Non-pigmented ciliary epithelial cell (primary cell): Measurements from ENCODE around the gene CFAP77.

Experiments used
- DNase-seq: peaks from one replicate; pipeline ENCODE4 v3.0.0-alpha.2; 2010; ENCODE audit warnings: low read depth

Gene CFAP77

DNA sequence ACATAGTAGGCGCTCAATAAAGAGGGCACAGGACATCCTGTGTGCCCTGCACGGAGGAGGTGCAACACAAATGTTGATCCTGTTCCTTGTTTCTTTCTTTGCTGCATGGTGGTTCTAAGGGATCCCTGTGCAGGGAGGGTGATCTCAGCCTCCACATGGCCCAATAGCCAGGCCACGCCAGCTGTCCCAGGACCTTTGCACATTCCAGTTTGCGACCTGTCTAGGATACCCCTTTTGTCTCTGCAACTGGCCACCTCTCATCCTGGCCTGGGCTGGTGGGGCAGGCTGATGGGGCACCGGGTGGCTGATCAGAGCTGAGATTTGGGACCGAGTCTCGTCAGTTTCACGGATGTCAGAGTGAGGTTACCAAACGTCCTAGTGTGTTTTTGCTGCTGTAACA, 79.5 kb downstream of the CFAP77 start:
- DNase-seq = no peak

DNA sequence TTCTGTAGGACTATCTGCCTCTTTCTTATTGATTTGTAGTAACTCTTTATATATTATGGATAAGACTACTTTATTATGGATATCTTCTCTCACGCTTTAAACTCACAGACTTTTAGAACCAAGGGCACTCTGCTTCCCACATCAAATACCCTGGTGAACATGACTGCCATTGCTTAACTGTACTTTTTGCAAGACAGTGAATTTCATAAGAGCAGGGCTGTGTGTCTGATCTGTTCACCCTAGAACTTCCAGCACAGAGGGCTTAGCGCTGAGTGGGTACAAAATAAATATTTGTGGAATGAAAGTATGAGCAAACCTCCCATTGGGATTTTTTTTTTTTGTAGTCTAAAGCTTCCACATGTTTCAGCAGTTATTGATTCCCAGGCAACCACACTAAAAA, 84.8 kb downstream of the CFAP77 start:
- DNase-seq = no peak

DNA sequence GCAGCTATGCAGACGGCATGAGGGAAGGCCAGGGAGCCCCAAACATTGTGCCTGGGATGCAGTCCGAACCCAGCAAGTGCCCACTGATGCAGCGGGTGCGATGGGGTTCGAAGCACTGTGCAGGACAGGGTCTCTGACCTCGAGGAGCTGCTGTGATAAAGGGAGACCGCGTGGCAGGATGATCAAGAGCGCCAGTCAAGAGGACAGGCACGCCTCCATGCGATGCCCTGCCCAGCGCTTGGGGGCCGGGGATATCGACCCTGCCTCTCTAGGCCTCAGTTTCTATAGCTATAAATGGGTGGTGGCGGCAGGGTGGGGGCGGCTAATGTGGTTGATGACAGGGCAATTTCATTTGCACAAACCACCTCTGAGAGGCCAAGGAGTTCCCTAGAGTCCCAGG, 87.7 kb downstream of the CFAP77 start:
- no peak for DNase-seq

DNA sequence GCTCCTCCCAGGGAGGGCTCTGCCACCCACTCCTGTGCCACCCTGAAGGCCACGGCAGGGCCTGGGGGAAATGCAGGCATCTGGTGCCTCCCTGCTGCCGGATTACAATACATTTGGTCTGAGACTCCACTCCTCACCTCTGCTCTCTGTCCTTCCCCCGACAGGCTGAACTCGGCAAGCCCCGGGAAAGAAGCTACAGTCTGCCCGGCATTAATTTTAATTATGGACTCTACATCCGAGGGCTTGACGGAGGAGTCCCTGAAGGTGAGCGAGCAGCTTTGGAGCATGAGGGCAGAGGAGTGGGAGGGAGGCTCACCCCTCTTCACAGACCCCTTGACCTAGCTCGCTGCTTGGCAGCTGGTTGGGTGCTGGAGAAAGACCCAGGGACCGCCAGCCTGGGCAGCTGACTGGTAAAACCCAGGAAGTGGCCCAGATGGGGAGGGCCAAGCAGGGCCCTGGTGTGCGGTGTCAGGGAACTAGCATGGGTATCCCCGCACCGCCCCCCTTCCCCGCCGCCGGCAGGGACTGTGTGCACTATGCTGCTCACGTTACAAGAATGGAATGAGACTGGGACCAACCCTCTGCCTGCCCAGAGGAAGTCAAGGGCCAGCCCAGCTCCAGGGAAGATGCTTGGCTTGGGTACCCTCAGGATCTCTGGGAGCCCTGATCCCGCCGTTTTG, 88.7 kb downstream of the CFAP77 start:
- DNase-seq = no peak

DNA sequence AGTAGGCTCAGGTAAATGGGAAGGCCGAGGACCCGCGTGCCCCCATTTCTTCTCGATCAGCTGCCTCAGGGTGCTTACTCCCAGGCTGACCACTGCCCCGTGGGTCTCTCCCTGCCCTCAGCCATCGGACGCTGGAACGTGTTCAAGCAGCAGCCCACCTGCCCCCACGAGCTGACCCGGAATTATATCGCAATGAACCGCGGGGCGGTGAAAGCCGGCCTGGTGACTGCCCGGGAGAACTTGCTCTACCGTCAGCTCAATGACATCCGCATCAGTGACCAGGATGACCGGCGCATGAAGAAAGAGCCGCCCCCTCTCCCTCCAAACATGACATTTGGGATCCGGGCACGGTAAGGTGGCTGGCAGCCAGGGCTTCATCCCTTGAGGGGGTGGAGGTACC, 89.2 kb downstream of the CFAP77 start:
- no peak for DNase-seq

DNA sequence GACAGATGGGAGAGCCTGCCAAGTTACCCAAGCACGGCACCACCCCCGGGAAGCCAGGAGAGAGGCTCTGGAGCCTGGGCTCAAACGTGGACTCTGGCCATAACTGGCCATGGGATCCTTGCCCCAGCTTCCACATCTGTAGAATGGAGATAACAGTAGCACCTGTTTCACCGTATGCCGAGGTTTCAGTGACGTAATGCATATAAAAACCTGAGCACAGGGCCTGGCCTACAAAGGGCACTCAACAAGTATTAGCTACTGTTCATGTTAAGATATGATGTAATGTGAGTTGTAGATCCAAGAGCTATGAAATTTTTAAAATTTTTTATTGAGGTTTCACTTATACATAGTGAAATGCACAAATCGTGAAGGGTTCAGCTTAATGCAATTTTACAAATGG, 90.2 kb downstream of the CFAP77 start:
- DNase-seq = no peak

DNA sequence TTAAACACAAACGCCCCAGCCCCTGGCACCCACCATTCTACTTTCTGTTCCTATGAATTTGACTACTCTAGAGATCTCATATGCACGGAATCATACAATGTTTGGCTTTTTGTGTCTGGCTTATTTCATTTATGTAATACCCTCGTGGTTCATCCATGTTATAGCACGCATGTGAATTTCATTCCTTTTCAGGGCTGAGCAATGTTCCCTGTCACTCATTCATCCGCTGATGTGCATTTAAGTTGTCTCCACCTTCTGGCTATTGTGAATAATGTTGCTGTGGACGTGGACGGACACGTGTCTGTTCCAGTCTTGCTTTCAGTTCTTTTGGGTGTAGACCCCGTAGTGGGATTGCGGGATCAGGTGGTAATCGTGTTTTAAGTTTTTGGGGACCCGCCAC, 92.5 kb downstream of the CFAP77 start:
- DNase-seq = no peak

DNA sequence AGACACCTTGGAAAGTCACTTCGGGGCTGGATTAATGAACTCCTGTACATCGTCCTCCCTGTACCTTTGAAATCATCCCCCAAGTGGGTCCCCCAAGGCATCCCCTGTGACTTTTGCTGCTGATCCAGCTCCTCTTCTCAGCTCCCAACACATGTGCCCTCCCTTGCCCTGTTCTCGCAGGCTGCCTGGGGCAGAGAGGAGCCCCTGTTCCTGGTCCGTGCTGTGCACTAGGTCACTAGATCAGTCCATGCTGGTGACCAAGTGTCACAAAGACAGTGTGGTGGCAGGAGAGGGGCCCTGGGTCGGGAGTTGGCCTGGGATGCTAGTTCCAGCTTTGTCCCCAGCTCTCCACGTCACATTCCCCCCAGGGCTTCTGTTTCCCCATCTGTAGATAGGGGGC, 93.1 kb downstream of the CFAP77 start:
- no peak for DNase-seq

DNA sequence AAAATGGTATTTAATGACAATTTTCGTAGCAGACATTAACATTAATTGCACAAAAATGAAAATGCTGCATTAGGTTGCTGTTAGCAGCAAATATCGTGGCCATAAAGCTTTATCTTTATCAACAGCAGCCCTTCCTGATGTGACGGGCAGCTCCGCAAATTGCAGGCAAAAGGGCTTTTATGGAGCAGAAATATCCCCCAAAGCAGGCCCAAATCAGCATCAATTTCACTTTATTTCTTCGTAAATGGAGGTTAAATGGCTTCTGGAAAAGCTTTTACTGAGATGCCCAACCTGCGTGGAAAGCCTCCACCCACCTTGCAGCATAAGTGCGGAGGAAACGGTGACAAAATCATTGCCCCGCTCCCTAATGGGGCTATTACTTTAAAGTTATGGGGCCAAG, 94.5 kb downstream of the CFAP77 start:
- DNase-seq = no peak

DNA sequence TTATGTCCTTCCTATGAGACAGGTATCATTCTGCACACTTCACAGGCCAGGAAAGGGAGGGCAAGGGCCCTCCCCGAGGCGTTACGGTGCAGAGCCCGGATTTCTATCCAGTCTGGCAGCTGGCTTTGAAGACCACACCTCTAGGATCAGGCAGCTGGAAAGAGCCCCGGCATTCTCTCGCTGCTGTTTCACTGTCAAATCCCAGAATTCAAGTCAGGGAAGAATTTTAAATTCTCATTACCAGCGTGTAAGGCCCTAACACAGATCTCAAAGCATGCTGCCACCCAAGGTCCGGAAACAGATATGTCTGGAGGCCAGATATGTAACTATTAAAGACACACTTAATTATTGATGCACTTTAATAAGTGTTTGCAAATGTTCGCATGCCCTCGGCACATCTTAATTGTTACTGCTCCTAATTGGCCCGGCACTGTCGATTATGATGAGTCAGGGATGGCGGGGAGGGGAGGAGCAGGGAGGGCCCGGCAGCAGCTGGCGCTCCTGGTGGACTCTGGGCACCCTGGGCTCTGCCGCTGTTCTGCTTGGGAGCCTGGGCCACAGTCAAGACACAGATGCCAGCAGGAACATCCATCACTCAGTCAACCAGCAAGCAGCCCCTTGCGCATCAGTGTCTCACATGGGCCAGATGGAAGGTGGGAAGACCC, 96.1 kb downstream of the CFAP77 start:
- DNase-seq = no peak

DNA sequence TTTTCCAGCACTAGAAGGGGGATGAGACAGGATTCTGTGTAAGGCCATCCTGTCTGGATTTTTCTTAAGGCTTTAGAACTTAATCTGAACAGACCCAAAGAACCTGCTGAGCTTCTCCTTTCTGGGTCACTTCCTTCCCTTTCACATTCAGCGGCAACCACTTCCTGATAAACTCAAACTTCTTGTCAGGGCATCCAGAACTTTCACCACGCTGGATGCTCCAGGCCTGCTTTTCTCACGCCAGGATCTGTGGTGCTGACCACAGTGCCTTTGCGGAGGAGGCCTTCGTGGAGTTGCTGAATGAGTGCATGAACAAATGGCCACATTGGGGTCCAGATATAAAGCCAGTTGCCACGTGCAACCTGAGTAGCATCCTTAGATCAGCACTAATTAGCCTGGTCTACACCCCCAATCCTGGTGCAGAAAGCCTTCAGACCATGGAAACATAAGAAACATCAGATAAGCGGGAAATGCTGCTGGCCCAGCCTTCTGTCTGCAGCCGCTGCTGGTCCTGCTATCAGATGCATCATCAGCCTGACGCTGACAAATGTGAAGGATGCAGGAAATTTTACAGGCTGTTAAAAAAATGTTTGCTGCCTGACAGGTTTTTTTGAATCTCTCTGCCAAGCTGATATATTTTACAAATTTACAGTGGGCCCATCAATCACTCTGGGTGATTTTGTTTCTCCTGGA, 97.1 kb downstream of the CFAP77 start:
- DNase-seq = no peak

DNA sequence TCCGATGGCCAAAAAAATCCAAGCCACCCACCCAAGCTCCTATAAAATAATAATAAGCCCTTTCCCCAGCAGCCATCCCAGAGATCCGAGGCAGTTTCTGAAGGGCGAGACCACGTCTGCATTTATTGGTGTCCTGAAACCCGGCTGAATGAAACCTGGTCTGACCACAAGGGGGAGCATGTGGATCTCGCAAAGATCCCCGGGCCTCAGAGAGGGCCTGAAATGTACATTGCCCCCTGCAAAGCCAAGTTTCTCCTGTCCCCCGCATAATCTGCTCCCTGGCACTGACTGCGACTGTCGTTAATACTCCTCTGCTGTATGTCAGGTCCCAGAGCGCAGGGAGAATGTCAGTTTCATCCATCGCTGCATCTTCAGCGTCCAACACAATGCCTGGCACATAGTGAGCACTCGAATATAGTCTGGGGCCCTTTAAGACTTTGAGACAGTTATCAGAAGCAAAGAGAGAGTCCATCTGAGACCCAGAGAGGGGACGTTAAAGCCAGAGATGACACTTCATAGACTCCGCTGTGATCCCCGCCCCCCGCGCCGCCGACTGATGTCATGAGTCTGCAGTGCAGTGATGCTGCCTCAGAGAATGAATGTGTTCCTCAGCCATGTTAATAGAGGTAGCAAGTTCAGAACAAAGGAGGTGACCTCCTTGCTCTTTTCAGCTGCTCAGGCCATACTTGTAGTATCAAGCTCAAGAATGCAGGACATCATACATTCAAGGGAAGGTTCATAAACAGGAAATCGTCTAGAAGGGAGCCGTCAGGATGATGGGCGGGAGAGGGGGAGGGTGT, 97.9 kb downstream of the CFAP77 start:
- DNase-seq = peak; percentile 22

DNA sequence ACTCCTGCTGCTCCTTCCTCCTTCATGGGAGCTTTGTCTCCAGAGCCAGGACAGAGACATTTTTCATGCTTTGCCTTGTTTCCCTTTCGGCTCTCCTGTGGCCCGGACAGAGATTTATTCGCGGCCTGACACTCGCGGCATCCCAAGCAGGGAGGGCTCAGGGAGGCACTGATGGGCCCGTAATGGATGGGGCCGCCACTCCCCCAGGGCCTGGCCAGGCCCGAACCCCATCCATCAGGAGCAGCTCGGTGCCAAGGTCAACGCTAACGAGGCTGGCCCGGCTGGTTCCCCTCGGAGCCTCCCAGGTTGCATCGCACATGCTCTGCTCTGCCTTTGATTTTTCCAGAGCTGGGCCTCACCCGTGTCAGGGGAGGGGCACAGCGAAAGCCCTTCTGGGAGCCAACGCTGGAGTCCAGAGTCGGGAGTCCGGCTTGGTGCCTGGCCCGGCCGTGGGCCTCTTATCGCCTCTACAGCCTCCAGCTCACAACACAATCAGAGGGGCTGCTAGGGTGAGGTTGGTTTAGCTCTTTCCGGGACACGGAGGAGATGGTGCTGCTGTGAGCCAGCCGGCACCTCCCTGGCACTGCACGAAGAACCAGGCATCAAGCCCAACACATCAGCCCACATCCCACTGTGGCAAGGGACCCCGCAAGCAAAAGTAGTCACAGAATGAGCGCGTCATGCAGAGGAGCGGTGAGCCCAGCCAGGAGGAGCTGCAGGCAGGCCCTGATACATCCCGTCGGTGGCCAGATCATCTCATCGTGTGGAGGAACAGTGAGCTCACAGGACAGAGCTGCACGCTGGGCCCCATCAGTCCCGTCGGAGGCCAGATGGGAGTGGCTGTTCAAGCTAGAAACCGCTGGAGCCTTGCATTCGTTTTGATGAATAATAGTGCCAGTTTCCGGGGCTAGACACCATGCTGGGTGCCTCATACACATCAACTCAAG, 100.2 kb downstream of the CFAP77 start:
- DNase-seq = no peak

DNA sequence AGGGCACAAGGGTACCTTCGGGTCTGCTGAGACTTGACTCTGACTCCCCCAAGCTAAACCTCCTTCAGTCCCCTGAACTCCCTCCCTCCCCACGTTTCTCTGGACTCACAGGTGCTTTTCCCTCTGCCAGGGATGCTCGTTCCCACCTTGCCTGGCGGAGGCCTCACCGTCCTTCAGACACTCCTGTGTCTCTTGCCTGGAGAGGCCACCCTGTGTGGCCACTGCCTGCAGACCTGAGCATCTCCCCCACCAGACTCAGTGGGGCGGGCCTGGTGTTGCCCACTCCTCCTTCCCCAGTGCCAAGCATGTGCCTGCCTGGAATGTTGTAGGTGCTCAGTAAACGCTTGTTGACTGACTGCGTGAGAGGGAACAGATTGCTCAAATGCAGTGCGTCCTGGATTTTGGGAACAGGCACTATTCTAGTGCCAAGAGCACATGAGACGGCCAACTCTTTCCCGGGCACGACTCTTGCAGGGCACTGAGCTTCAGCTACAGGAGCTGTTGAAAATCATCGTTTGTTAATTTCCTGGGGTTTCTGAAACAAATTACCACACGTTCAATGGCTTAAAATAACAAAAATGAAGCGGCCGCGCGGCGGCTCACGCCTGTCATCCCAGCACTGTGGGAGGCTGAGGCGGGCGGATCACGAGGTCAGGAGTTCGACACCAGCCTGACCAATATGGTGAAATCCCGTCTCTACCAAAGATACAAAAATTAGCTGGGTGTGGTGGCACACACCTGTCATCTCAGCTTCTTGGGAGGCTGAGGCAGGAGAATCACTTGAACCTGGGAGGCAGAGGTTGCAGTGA, 101.4 kb downstream of the CFAP77 start:
- DNase-seq = no peak

DNA sequence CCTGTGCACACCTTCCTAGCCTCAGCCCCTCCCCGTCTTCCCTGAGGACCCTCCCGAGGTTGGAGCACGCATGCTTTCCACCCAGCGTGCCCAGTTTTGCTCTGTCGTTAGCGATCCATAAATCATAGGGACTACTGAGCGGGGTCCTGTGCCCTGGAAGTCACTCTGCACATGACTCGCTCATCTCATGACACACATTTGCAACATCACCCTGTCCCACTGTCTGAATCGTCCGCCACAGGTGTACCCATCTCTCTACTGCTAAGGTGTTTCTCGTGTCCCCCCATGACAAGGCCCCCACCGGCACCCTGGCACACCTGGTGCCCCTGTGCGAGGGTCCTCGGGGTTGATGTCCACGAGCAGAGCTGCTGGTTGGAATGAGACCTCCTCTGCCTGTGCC, 103.4 kb downstream of the CFAP77 start:
- no peak for DNase-seq

DNA sequence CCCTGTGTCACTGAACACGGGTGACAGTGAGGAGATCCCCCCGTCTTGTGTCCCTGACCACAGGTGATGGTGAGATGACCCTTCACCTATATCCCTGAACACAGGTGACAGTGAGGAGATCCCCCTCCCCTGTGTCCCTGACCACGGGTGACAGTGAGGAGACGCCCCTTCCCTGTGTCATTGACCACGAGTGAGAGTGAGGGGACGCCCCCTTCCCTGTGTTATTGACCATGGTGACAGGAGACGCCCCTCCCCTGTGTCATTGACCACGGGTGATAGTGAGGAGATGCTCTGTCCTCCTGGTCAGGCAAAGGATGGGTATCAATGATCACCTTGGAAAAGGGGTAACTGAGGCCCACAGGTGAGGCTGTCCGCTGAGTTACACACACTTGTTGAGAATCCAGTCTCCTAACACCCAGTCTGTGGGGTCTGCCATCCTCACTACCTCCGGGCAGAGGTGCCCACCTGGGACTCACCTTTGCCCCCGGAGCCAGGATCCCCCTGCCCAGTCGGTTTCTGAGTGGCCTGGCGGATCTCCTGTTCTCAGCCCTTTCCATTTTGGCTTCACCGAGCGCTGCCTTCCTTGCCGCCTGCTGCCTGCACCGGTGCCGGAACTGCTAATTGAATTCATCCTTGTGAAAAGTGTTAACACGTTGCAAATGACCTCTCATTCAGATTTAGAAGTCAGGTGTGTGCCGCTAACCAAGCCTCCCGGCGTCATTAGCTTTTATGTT, 104.2 kb downstream of the CFAP77 start:
- DNase-seq = no peak

DNA sequence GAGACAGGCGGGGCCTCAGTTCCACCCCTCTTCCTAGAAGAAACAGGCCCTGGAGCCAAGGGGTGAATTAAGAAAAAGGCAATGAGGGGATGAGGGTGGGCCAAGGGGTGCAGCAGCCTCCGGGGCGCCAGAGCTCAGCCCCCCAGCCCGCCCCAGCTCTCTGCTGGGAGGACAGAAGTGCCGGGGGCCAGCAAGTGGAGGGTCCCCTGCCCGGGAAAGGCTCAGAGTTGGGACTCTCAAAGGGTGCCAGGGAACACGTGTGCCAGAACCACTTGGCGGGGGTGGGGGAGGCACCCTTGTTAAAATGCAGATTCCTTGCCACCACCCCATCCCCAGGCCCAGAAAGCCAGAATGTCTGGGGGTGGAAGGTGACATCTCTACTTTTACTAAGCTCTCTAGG, 104.8 kb downstream of the CFAP77 start:
- DNase-seq = no peak

DNA sequence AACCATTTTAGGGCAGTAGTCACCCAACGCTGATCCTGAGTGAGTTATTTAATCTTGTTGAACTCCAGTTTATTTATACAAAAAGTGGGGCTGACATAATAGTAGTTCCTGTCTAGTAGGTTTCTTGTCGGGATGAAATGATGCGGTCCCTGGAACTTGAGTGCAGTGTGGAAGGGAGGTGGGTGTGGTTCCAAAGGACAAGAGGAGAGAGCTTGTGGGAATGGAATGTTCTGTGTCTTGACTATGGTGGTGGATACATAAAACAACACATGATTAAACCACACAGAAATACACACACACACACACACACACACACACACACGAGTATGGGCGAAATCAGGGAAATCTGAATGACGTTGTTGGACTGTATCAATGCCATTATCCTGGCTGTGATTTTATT, 106.3 kb downstream of the CFAP77 start:
- no peak for DNase-seq

DNA sequence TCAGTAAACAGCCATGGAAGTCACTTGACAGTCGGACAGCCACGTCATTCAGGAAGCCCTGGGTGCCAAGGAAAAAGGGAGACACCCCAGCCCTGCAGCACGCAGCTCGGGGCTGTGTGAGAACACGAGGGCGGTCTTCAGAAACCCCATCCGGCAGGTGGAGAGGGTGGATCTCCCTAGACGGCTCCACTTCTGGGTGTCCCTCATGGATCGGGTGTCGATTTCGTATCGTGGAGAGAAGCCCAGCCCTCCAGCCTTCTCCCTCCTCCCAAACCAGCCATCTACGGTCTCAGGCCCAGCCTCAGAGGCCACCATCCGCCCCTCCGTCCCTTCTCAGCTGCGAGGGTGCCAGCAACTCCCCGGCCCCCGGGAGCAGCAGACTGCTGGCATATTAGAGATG, 106.9 kb downstream of the CFAP77 start:
- DNase-seq = no peak
